ENCODE results near the gene SNX11. TPM values are rescaled to one million over a fixed set of nuclear protein-coding genes. Genes with fewer than 3 reads are reported as not detected.
A peak's percentile ranks its signal among the peaks of the same experiment; 100 is the strongest.

The SNX11 gene
- total RNA-seq, 1 donor from 2014 or later: 145 TPM

DNA sequence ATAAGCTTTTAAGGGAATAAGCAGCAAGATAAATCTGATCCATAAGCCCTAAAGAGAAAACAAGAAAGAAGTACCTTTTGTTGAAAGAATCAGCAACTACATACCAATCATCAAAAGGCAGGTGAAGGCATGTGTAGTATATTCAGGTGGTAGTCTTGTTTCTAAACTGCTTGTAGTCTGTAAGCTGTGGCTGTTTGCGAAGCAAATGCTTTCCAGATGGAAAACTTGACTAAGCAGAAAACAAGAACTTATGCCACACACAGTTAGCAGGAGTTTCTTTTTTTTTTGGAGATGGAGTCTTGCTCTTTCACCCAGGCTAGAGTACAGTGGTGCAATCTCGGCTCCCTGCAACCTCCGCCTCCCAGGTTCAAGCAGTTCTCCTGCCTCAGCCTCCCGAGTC lies 12.0 kb upstream of the SNX11 start:
- intact Hi-C loops (cut with micrococcal nuclease): no loop called here
- H3K4me3 Mint-ChIP-seq: no peak overlapping the region
- CTCF ChIA-PET: interaction anchor here (3.0 kb wide), 1 partner anchor 16 kb away, joined by 31 read pairs; no protein-coding TSS in a partner anchor
- DNase-seq (no peak), ATAC-seq (ENCODE audit: low read depth) (no peak)
- H3K27ac Mint-ChIP-seq: no peak overlapping the region
- POLR2A ChIA-PET: no interaction called here
- H3K4me1 Mint-ChIP-seq: peaks cover 21% of the 10 kb centered on the region
- TF ChIP-seq, protein P1, sequence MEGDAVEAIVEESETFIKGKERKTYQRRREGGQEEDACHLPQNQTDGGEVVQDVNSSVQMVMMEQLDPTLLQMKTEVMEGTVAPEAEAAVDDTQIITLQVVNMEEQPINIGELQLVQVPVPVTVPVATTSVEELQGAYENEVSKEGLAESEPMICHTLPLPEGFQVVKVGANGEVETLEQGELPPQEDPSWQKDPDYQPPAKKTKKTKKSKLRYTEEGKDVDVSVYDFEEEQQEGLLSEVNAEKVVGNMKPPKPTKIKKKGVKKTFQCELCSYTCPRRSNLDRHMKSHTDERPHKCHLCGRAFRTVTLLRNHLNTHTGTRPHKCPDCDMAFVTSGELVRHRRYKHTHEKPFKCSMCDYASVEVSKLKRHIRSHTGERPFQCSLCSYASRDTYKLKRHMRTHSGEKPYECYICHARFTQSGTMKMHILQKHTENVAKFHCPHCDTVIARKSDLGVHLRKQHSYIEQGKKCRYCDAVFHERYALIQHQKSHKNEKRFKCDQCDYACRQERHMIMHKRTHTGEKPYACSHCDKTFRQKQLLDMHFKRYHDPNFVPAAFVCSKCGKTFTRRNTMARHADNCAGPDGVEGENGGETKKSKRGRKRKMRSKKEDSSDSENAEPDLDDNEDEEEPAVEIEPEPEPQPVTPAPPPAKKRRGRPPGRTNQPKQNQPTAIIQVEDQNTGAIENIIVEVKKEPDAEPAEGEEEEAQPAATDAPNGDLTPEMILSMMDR (IDR thresholded peaks at IDR 0.05): no peak
- no peaks in the 10 kb centered on the region for H3K27me3 Mint-ChIP-seq
- H3K9me3 Mint-ChIP-seq: no peaks in the 10 kb centered on the region
- peaks cover 21% of the 10 kb centered on the region for H3K36me3 Mint-ChIP-seq (ENCODE audit: low read depth)

DNA sequence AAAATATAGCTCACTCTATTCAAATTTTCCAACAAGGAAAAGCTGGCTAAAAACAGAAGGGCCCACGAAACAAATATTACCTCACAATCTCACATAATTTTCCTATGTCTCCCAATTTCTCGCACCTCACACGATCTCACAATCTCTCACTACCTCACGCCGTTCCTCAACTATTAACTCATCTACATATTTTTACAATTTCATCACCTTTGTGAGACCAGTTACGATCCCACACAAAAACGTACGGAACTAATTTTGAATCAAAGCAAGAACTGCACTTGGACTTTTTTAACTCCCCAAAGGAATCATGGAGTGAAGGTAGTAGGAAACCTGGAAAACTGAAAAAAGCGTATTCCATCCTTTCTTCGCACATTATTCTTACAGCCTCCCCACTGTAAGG lies 7.4 kb upstream of the SNX11 start:
- Mint-ChIP-seq H3K9me3 (peaks cover 4% of the 10 kb centered on the region), H3K36me3 (ENCODE audit: low read depth) (peaks cover 6% of the 10 kb centered on the region), H3K27ac (no peak overlapping the region), H3K4me3 (peak overlapping the region; percentile 94), H3K27me3 (no peaks in the 10 kb centered on the region), H3K4me1 (peaks cover 51% of the 10 kb centered on the region)
- CTCF ChIA-PET: interaction anchor here (1.3 to 2.7 kb wide), 3 partner anchors 8 to 33 kb away, joined by 4 to 12 read pairs (median 4); no protein-coding TSS in a partner anchor
- no peak for DNase-seq
- intact Hi-C loops (cut with micrococcal nuclease): loop anchor here (5.0 to 10.0 kb wide), 2 partner anchors 455 to 792 kb away; partner anchors contain the start of genes ATP5MC1 and KPNB1
- TF ChIP-seq, protein P1 (IDR thresholded peaks at IDR 0.05): no peak
- POLR2A ChIA-PET: interaction anchor here (1.4 to 5.7 kb wide), 2 partner anchors 12 to 52 kb away, joined by 8 to 83 read pairs; partner anchors contain the start of gene NFE2L1
- no peak for ATAC-seq (ENCODE audit: low read depth)

DNA sequence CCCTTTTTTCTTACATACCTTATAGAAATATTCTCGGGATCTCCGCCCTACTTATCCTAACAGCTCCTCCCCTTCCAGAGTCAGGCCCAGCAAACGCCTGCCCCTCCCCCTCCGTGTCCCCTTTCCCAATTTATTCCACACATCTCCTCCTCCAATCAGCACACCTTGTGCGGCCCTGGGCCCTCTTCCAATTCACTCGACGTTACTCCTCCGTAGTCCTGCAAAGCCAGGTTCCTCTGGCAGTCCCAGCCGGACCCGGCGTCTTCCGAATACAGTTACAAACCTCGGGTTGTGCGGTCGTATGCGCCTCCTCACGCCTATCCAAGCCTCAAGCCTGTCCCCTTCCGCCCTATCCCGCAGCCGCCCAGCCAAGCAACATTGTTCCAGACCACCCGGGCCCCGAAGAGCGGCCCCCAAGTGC lies 7.0 kb upstream of the SNX11 start:
- peak overlapping the region; percentile 92 for H3K27ac Mint-ChIP-seq
- CTCF ChIA-PET: interaction anchor here (0.7 to 2.7 kb wide), 5 partner anchors 12 to 75 kb away, joined by 3 to 12 read pairs (median 4); no protein-coding TSS in a partner anchor

DNA sequence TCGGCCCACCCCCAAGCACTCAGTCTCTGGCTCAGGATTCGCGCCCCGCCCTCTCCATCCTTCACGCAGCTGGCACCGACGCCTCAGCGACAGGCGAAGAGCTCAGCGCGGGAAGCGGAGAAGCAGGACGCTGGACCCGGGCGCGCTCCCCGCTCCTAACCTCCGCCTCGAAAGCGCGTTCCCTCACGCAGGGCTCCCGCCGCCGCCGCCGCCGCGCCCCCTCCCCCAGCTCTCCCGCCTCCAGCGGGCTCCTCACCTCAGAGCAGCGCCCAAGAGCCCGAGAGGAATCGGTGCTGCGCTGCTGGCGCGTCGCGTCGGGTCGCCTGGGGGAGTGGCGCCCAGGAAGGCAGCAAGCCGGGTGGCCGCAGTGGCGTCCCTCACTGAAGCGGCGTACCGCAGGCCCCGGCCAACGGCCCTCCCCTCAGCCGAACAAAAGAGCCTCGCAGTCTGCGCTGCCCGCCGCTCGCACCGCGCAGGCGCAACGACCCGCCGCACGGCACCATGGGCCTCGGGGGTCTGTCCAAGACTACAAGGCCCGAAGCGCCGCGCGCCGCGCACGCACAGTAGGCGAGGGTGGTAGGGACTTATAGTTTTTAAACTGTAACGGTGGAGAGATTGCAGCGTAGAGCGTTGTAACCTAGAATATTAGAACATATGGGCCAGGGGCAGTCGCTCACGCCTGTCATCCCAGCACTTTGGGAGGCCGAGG lies 6.4 kb upstream of the SNX11 start, which contains the start of gene CBX1:
Gene CBX1, minus strand, starts transcription at position 467 of the 709 bp plus-strand sequence. CDS start 24,474 bp downstream, outside the sequence.
- H3K4me1 Mint-ChIP-seq: peaks cover 50% of the 10 kb centered on the region

More for the DNA sequence above, 7.0 kb upstream of the SNX11 start:
- H3K4me1 Mint-ChIP-seq: peaks cover 51% of the 10 kb centered on the region
- TF ChIP-seq, protein P1 (IDR thresholded peaks at IDR 0.05): no peak
- POLR2A ChIA-PET: interaction anchor here (0.9 to 5.7 kb wide), 3 partner anchors 9 to 53 kb away, joined by 5 to 83 read pairs (median 8); partner anchors contain the start of gene NFE2L1
- intact Hi-C loops (cut with micrococcal nuclease): loop anchor here (1.0 to 10.0 kb wide), 4 partner anchors 11 to 792 kb away; partner anchors contain the start of genes ATP5MC1, KPNB1 and NFE2L1
- peak overlapping the region; percentile 94 for H3K4me3 Mint-ChIP-seq
- no peak for ATAC-seq (ENCODE audit: low read depth)
- H3K36me3 Mint-ChIP-seq (ENCODE audit: low read depth): peaks cover 6% of the 10 kb centered on the region
- no peaks in the 10 kb centered on the region for H3K27me3 Mint-ChIP-seq
- H3K9me3 Mint-ChIP-seq: peaks cover 4% of the 10 kb centered on the region
- no peak for DNase-seq

More for the DNA sequence above, 6.4 kb upstream of the SNX11 start, which contains the start of gene CBX1:
- ATAC-seq (ENCODE audit: low read depth) (peak; percentile 92), DNase-seq (peak; percentile 92)
- TF ChIP-seq, protein P1 (IDR thresholded peaks at IDR 0.05): no peak
- CTCF ChIA-PET: interaction anchor here (0.7 to 2.7 kb wide), 5 partner anchors 11 to 76 kb away, joined by 3 to 12 read pairs (median 4); no protein-coding TSS in a partner anchor
- POLR2A ChIA-PET: interaction anchor here (0.9 to 5.7 kb wide), 3 partner anchors 8 to 53 kb away, joined by 5 to 83 read pairs (median 8); partner anchors contain the start of gene NFE2L1
- peaks cover 5% of the 10 kb centered on the region for H3K36me3 Mint-ChIP-seq (ENCODE audit: low read depth)
- H3K4me3 Mint-ChIP-seq: peak within 1 kb of the TSS; percentile 94
- no peaks in the 10 kb centered on the region for H3K27me3 Mint-ChIP-seq
- H3K27ac Mint-ChIP-seq: peak within 1 kb of the TSS; percentile 92
- intact Hi-C loops (cut with micrococcal nuclease): loop anchor here (1.0 to 10.0 kb wide), 4 partner anchors 10 to 791 kb away; partner anchors contain the start of genes ATP5MC1, KPNB1 and NFE2L1
- H3K9me3 Mint-ChIP-seq: peaks cover 4% of the 10 kb centered on the region
